Upper lobe of left lung (tissue), 6 donors: ENCODE measurements around the gene ZNF540. TPM values are rescaled to one million over a fixed set of nuclear protein-coding genes. Genes with fewer than 3 reads are reported as not detected.
A peak's percentile ranks its signal among the peaks of the same experiment; 100 is the strongest.
"Not testable (repeated sequence)": the region's sequence is repeated elsewhere in the genome, so short reads cannot be mapped to it uniquely, and the experiment has no call there.

Source experiments
- ATAC-seq, 2 donors: fragments of 200-7000 bp; cut with Tn5 transposase; one replicate each; pipeline ENCODE4 v1.9.1; 2022; ENCODE audit warnings: mild to moderate bottlenecking in 2 of 2, moderate library complexity in 2 of 2; ENCODE audit not compliant: low FRiP score in 2 of 2
- DNase-seq, 2 donors: peaks; one replicate each; pipeline ENCODE4 v3.0.0-alpha.2; 2019 to 2020
- H3K27ac ChIP-seq, 4 donors: fragments of 200-600 bp; sonication (generic); one replicate each; pipeline ENCODE4 v1.5.1; 2016 to 2019
- H3K27me3 ChIP-seq, 4 donors: fragments of 200-600 bp; sonication (generic); one replicate each; pipeline ENCODE4 v1.5.1; 2017 to 2019
- H3K36me3 ChIP-seq, 4 donors: fragments of 200-600 bp; sonication (generic); one replicate each; pipeline ENCODE4 v1.5.1; 2016 to 2019
- H3K4me1 ChIP-seq, 4 donors: fragments of 200-600 bp; sonication (generic); one replicate each; pipeline ENCODE4 v1.5.1; 2018 to 2019
- H3K4me3 ChIP-seq, 4 donors: fragments of 200-600 bp; sonication (generic); one replicate each; pipeline ENCODE4 v1.5.1; 2017 to 2019; ENCODE audit warnings: mild to moderate bottlenecking in 2 of 4, moderate library complexity in 1 of 4
- H3K9me3 ChIP-seq, 4 donors: fragments of 200-600 bp; sonication (generic); one replicate each; pipeline ENCODE4 v1.5.1; 2018 to 2019
- EP300 ChIP-seq, 4 donors: sonication (generic); formaldehyde crosslinking; IDR thresholded peaks; one replicate each; pipeline ENCODE4 v1.5.1; 2017; ENCODE audit warnings: antibody characterized with exemption in 4 of 4, control low read depth in 2 of 4
- POLR2A ChIP-seq, 4 donors: fragments of 450-650 bp; IDR thresholded peaks; one replicate each; pipeline ENCODE4 v1.5.1; 2016 to 2017; ENCODE audit warnings: antibody characterized with exemption in 4 of 4, mild to moderate bottlenecking in 2 of 4
- POLR2AphosphoS5 ChIP-seq, 2 donors: sonication (generic); formaldehyde crosslinking; IDR thresholded peaks; one replicate each; pipeline ENCODE4 v1.5.1; 2017; ENCODE audit warnings: antibody characterized with exemption in 2 of 2
- WGBS, 2 donors: methylation state at CpG; one replicate each; pipeline ENCODE4 v1.1.5; 2017 to 2018; 5-methylcytosine and 5-hydroxymethylcytosine counted together
- total RNA-seq, 6 donors: library from RNA; depleted of rRNA in 4 of 6; stranded (reverse); fragments of >200 nt in 4 of 6; gene quantifications; one replicate each; pipeline versions ENCODE4 v1.1.0 to v1.2.1, GENCODE V29; 2016 to 2021
- donor health status: DM: no; HTN: no; CAD: no; lungs with moderate emphysema.
- donor health status: DM: no; HTN: yes; CAD: no; lungs with severe emphysema.

The ZNF540 gene
- total RNA-seq, 6 donors from 2014 or later, result 1.7 to 5.3 (median 4.0) TPM

- Histone ChIP-seq H3K36me3 (no peaks in the 10 kb centered on the region), H3K27ac (peak overlapping the region; percentile 81 to 90 (median 89)), H3K27me3 (no peaks in the 10 kb centered on the region), H3K4me1 (peaks cover 7 to 25% (median 17%) of the 10 kb centered on the region in 4 donors), H3K9me3 (peaks cover 0 to 12% (median 4%) of the 10 kb centered on the region in 4 donors), H3K4me3 (peak overlapping the region; percentile 60 to 87 (median 78))
- ATAC-seq, result peak; percentile 84 to 91
- DNase-seq, result peak; percentile 73 to 97
- peak in 1 of 4 donors; percentile 28 for TF ChIP-seq POLR2A (IDR thresholded peaks at IDR 0.05)
- TF ChIP-seq POLR2AphosphoS5 (IDR thresholded peaks at IDR 0.05), result peak in 1 of 2 donors; percentile 17
- TF ChIP-seq EP300 (IDR thresholded peaks at IDR 0.05), result no peak
- 1 to 3% methylated on average over 32 to 33 of the region's 57 CpGs for WGBS, 2 donors
These were observed 61.2 kb downstream of the ZNF540 start for GRCh38 chr19:37655689-37656371.

GRCh38 chr19:37657157-37657556 is 62.5 kb downstream of the ZNF540 start:
- not testable (repeated sequence) for H3K36me3 ChIP-seq, H3K27ac ChIP-seq, DNase-seq, H3K4me3 ChIP-seq, H3K27me3 ChIP-seq, ATAC-seq
- Histone ChIP-seq H3K4me1 (peaks cover 7 to 25% (median 17%) of the 10 kb centered on the region in 4 donors), H3K9me3 (peaks cover 0 to 12% (median 5%) of the 10 kb centered on the region in 4 donors)
- 97 to 99% methylated on average over 8 of the region's 8 CpGs for WGBS, 2 donors

Other genes starting within 250 kb of the ZNF540 start
- 1 to 10 TPM; 2.1 to 8.9 (median 3.5) TPM for gene ZNF527, start 223.8 kb upstream of the ZNF540 start, total RNA-seq
- 1 to 10 TPM; 1.0 to 4.8 (median 2.9) TPM for gene ZNF569, start 127.4 kb upstream of the ZNF540 start, total RNA-seq
- gene ZNF570, start 125.5 kb upstream of the ZNF540 start, total RNA-seq, result 1 to 10 TPM; 1.8 to 9.5 (median 5.4) TPM
- gene ZNF793, start 87.9 kb upstream of the ZNF540 start, total RNA-seq, result 1 to 10 TPM; 1.4 to 7.3 (median 3.0) TPM
- gene ZNF571, start 84 bp upstream of the ZNF540 start, total RNA-seq, result 10 to 100 TPM in 1 of 6 donors, 1 to 10 TPM in 4, under 1 TPM in 1; 0.89 to 14.6 (median 3.3) TPM
- 10 to 100 TPM in 4 of 6 donors, 1 to 10 TPM in 2; 2.8 to 34.6 (median 12.3) TPM for gene ZFP30, start 60.6 kb downstream of the ZNF540 start, total RNA-seq
- gene ZNF607, start 124.9 kb downstream of the ZNF540 start, total RNA-seq, result 10 to 100 TPM in 1 of 6 donors, 1 to 10 TPM in 5; 2.3 to 10.8 (median 4.8) TPM
- gene ZNF573, start 184.7 kb downstream of the ZNF540 start, total RNA-seq, result 10 to 100 TPM in 2 of 6 donors, 1 to 10 TPM in 4; 5.2 to 17.8 (median 8.5) TPM